IPS-15b (cell line): ENCODE data around the gene SLC48A1.
A peak's percentile ranks its signal among the peaks of the same experiment; 100 is the strongest.
"Not testable (repeated sequence)": the region's sequence is repeated elsewhere in the genome, so short reads cannot be mapped to it uniquely, and the experiment has no call there.

ENCODE experiments used
- H3K27me3 ChIP-seq: one replicate; pipeline ENCODE4 v1.6.1; 2013; ENCODE audit warnings: low read length; ENCODE audit not compliant: control insufficient read depth, insufficient read depth
- H3K36me3 ChIP-seq: one replicate; pipeline ENCODE4 v1.6.1; 2013; ENCODE audit warnings: low read length; ENCODE audit not compliant: control insufficient read depth, insufficient read depth
- H3K4me1 ChIP-seq: one replicate; pipeline ENCODE4 v1.6.1; 2013; ENCODE audit warnings: mild to moderate bottlenecking, low read length; ENCODE audit not compliant: control insufficient read depth, insufficient read depth
- H3K4me3 ChIP-seq: one replicate; pipeline ENCODE4 v1.5.1; 2013; ENCODE audit warnings: low read depth, low read length
- H3K9ac ChIP-seq: one replicate; pipeline ENCODE4 v1.6.1; 2013; ENCODE audit warnings: low read depth, mild to moderate bottlenecking, low read length
- H3K9me3 ChIP-seq: one replicate; pipeline ENCODE4 v1.6.1; 2013; ENCODE audit warnings: mild to moderate bottlenecking, low read length; ENCODE audit not compliant: control insufficient read depth, insufficient read depth

SLC48A1 gene

DNA sequence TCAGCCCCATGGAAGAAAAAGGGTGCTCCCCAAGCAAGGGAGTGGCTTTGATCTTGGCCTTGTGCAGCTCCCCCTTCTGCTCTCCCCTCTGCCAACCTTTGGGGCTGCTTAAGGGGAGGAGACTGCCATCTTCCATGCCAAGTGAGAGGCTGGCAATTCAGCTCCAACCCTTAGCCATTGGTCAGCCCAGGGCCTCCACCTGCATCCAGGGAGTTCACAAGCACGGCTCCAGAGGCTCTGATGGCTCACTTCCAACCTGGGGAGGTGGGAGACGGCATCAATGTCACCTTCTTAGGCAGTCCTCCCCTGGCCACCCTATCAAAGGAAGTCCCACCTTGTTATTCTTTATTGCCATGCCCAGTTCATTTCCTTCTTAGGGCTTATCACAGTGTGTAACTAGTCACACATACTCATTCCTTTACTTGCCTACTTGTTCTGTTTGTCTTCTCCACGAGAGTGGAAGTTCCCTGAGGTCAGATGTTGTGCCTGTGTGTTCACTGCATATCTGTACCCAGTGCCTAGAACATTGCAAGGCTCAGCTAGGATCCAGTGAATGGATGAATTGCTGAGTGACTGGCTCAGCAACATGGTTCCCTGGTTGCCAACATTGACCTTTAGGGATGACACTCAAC, 41.6 kb downstream of the SLC48A1 start:
- Histone ChIP-seq H3K4me1 (peaks cover 44% of the 10 kb centered on the region), H3K9me3 (no peaks in the 10 kb centered on the region), H3K36me3 (no peaks in the 10 kb centered on the region), H3K4me3 (no peak overlapping the region), H3K9ac (no peak overlapping the region), H3K27me3 (no peaks in the 10 kb centered on the region)

GRCh38 chr12:47815447-47815846, 42.4 kb downstream of the SLC48A1 start:
- not testable (repeated sequence) for H3K27me3 ChIP-seq, H3K9me3 ChIP-seq, H3K36me3 ChIP-seq, H3K9ac ChIP-seq, H3K4me3 ChIP-seq
- H3K4me1 ChIP-seq: peaks cover 40% of the 10 kb centered on the region

- peak overlapping the region; percentile 60 for H3K9ac ChIP-seq
These were observed 43.6 kb downstream of the SLC48A1 start for GRCh38 chr12:47816403-47817271.

GRCh38 chr12:47817272-47818006, 44.4 kb downstream of the SLC48A1 start:
- Histone ChIP-seq H3K4me3 (no peak overlapping the region), H3K36me3 (no peaks in the 10 kb centered on the region), H3K4me1 (peaks cover 32% of the 10 kb centered on the region), H3K9me3 (no peaks in the 10 kb centered on the region), H3K9ac (peak overlapping the region; percentile 60), H3K27me3 (peaks cover 7% of the 10 kb centered on the region)

More at GRCh38 chr12:47816403-47817271, 43.6 kb downstream of the SLC48A1 start:
- no peak overlapping the region for H3K4me3 ChIP-seq
- H3K36me3 ChIP-seq: no peaks in the 10 kb centered on the region
- H3K27me3 ChIP-seq: peaks cover under 1% of the 10 kb centered on the region
- H3K4me1 ChIP-seq: peaks cover 38% of the 10 kb centered on the region
- no peaks in the 10 kb centered on the region for H3K9me3 ChIP-seq

DNA sequence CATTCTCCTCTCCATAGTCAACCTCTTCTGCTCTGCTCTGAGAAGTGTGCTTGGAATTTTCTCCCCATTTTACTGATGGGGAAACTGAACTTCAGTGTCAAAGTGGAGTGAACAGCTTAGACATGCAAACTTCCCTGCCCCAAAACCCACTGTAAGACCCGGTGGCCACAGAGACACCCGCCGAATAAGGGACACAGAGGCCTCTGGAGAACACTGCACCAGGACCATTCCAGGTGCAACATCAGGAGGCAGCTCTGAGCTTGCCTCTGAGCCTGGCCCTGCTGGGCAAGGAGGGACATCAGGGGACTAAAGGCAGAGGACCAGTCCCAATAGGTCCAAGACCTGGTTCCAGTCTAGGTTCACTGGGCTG, 45.0 kb downstream of the SLC48A1 start:
- Histone ChIP-seq H3K9me3 (no peaks in the 10 kb centered on the region), H3K4me1 (peaks cover 30% of the 10 kb centered on the region), H3K27me3 (peaks cover 8% of the 10 kb centered on the region), H3K36me3 (no peaks in the 10 kb centered on the region), H3K4me3 (no peak overlapping the region), H3K9ac (no peak overlapping the region)

- Histone ChIP-seq H3K27me3 (peaks cover 10% of the 10 kb centered on the region), H3K9me3 (no peaks in the 10 kb centered on the region), H3K4me3 (peak overlapping the region; percentile 60), H3K4me1 (peaks cover 26% of the 10 kb centered on the region), H3K36me3 (no peaks in the 10 kb centered on the region), H3K9ac (peak overlapping the region; percentile 14)
These were observed 45.6 kb downstream of the SLC48A1 start for GRCh38 chr12:47818467-47819137.

DNA sequence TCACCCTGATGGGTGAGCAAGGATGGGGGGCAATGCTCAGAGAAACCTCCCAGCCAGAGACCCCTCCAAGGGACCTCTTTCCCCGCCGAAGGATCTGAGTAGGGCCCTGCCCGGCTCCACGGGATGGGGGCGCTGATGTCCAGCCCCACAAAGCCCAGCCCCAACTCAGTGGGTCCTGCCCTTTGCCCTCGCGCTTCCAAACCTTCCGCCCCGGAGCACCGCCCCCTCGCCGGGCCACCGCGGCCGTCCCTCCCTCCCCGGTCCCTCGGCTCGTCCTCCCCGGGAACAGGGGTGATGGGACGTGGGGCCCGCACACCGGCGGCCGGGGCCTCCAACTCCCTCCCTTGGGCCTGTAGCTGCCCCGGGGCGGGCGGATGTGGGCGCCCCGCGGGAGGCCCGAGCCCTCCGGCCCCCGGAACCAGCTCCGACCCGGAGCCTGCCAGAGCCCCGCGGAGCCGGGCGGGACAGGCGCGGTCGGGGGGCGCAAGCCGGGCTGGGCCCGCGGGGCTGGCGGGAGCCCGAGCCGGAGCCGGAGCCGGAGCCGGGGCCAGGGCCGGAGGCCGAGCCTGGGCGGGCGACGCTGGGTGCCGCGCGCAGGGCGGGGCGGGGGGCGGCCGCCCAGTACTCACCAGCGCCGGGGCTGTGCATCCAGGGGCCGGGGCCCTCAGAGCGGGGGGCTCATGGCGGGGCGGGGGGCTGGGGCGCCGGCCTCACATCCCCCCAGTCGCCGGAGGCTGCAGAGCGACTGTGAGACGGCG, 46.3 kb downstream of the SLC48A1 start:
- H3K9ac ChIP-seq: peak overlapping the region; percentile 47
- H3K4me3 ChIP-seq: peak overlapping the region; percentile 80
- H3K9me3 ChIP-seq: no peaks in the 10 kb centered on the region
- peaks cover 13% of the 10 kb centered on the region for H3K27me3 ChIP-seq
- no peaks in the 10 kb centered on the region for H3K36me3 ChIP-seq
- peaks cover 21% of the 10 kb centered on the region for H3K4me1 ChIP-seq

DNA sequence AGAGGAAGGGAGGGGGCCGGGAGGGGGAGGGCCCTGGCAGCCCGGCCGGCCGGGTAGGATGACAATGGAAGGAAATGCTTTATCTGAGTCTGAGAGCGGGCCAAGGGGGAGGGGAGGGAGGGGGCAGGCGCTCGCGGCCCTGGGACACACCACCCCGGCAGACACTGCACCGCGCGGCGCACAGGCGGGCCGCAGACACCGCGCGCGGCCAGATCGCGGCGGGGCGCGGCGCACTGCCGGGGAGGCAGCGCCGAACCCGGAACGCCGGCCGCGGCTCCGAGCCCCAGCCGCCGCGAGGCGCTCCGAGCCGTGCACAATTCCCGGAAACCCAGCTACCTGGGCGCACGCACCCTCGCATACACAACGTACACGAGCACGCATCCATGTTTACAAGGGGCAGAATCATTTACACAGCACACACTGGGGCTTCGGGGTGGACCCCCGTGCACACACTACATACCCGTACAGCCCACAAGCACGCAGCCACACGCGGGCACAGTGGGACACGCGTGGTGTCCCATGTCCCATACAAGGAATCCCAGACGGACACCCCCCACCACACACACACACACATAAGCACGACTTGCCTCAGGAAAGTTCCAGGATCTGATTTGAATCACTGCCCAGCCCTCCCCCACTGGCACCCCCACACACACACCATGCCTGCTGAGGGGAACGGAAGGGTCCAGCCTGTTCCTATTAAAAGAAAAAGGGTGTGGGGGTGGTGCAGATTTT, 47.0 kb downstream of the SLC48A1 start, which contains the start of gene HDAC7:
HDAC7 (minus strand) TSS at position 8 of the 735 bp plus-strand sequence. CDS start 118 bp downstream, outside the sequence.
- peak within 1 kb of the TSS; percentile 89 for H3K9ac ChIP-seq

DNA sequence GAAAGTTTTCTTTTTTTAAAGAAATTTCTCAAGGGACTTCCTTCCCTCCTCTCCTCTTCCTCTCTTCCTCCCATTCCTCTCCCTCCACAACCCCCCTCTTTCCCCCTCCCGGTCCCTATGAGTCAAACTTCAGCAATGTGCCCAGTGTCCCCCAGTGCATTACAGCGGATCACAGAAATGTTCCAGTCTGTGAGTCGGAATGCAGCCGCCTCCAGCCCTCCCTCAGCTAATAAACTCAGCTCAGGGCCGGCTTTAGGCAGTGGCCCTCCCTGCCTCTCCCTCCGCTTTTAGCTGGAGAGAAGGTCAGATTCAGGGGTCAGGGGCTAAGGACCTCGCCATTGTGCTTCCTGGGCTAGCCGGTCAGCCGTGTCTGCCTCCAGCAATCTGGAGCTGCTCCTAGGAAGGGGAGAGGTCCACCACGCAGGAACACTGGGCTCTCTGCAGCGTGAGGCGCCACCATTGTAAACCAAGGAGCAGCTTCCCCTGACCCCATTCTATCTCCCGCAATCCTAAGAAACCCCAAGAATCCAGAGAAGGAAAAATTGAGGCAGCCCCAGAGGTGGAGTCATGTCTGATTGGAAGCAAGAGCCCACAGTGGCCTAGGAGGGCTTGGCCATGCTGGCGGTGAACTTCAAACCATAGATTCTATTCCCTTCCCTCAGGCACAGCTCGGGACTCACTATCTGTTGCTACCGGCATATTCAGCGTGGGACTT, 47.8 kb downstream of the SLC48A1 start:
- H3K27me3 ChIP-seq: peaks cover 13% of the 10 kb centered on the region
- H3K4me3 ChIP-seq: peak overlapping the region; percentile 80
- peak overlapping the region; percentile 55 for H3K9ac ChIP-seq
- H3K9me3 ChIP-seq: no peaks in the 10 kb centered on the region
- peaks cover 24% of the 10 kb centered on the region for H3K4me1 ChIP-seq
- no peaks in the 10 kb centered on the region for H3K36me3 ChIP-seq

More for the DNA sequence above, 47.0 kb downstream of the SLC48A1 start, which contains the start of gene HDAC7:
- peaks cover 13% of the 10 kb centered on the region for H3K27me3 ChIP-seq
- peaks cover 21% of the 10 kb centered on the region for H3K4me1 ChIP-seq
- peak within 1 kb of the TSS; percentile 80 for H3K4me3 ChIP-seq
- H3K9me3 ChIP-seq: no peaks in the 10 kb centered on the region
- no peaks in the 10 kb centered on the region for H3K36me3 ChIP-seq

- Histone ChIP-seq H3K36me3 (no peaks in the 10 kb centered on the region), H3K9ac (peak overlapping the region; percentile 55), H3K4me3 (no peak overlapping the region), H3K9me3 (no peaks in the 10 kb centered on the region), H3K4me1 (peaks cover 21% of the 10 kb centered on the region), H3K27me3 (peaks cover 13% of the 10 kb centered on the region)
These were observed 48.3 kb downstream of the SLC48A1 start for GRCh38 chr12:47821346-47821706.
